DMS79 treated with DMSO at 0.1 percent for 48 hours (cell line): ENCODE data around the gene KRT37.

Source experiments
- DNase-seq: peaks from one replicate; lab custom pipeline; 2025; lab: John Stamatoyannopoulos, UW

KRT37 gene

GRCh38 chr17:41424111-41424635 lies at the start of gene KRT37:
KRT37 (minus strand) TSS chr17:41424585; CDS start chr17:41424523, 62 bp downstream.
- no peak for DNase-seq

- DNase-seq, result no peak
These were observed 44.0 kb upstream of the KRT37 start for GRCh38 chr17:41468346-41468745.

GRCh38 chr17:41467561-41467960 lies 43.2 kb upstream of the KRT37 start:
- DNase-seq, result no peak

GRCh38 chr17:41466988-41467387 lies 42.6 kb upstream of the KRT37 start, which contains the start of gene KRT32:
KRT32 (minus strand) TSS chr17:41467386; CDS start chr17:41467325, 61 bp downstream.
- no peak for DNase-seq

GRCh38 chr17:41464682-41465081 lies 40.3 kb upstream of the KRT37 start:
- peak; percentile 97 for DNase-seq

GRCh38 chr17:41464173-41464572 lies 39.8 kb upstream of the KRT37 start:
- DNase-seq, result no peak

- DNase-seq, result no peak
These were observed 39.4 kb upstream of the KRT37 start for GRCh38 chr17:41463746-41464145.

- DNase-seq, result no peak
These were observed 38.3 kb upstream of the KRT37 start for GRCh38 chr17:41462705-41463104.

GRCh38 chr17:41457676-41458075 lies 33.3 kb upstream of the KRT37 start:
- peak; percentile 95 for DNase-seq

- DNase-seq, result no peak
These were observed 31.8 kb upstream of the KRT37 start for GRCh38 chr17:41456204-41456603.

GRCh38 chr17:41455236-41455635 lies 30.9 kb upstream of the KRT37 start:
- no peak for DNase-seq

- DNase-seq, result no peak
These were observed 28.7 kb upstream of the KRT37 start for GRCh38 chr17:41453066-41453465.

GRCh38 chr17:41452281-41452680 lies 27.9 kb upstream of the KRT37 start:
- DNase-seq, result no peak

GRCh38 chr17:41451154-41451728 lies 26.9 kb upstream of the KRT37 start:
- no peak for DNase-seq

GRCh38 chr17:41449008-41449407 lies 24.6 kb upstream of the KRT37 start:
- no peak for DNase-seq

GRCh38 chr17:41448506-41448905 lies 24.1 kb upstream of the KRT37 start:
- no peak for DNase-seq

GRCh38 chr17:41446806-41447205 lies 22.4 kb upstream of the KRT37 start:
- no peak for DNase-seq

GRCh38 chr17:41444640-41445039 lies 20.3 kb upstream of the KRT37 start:
- no peak for DNase-seq

GRCh38 chr17:41444186-41444585 lies 19.8 kb upstream of the KRT37 start:
- DNase-seq, result no peak

- no peak for DNase-seq
These were observed 18.4 kb upstream of the KRT37 start for GRCh38 chr17:41442739-41443138.

GRCh38 chr17:41440531-41441033 lies 16.2 kb upstream of the KRT37 start, which contains the start of gene KRT38:
KRT38 (minus strand) TSS chr17:41440983; CDS start chr17:41440921, 62 bp downstream.
- no peak for DNase-seq

- no peak for DNase-seq
These were observed 15.0 kb upstream of the KRT37 start for GRCh38 chr17:41439375-41439774.

- DNase-seq, result no peak
These were observed 13.4 kb upstream of the KRT37 start for GRCh38 chr17:41437769-41438168.

- no peak for DNase-seq
These were observed 12.9 kb upstream of the KRT37 start for GRCh38 chr17:41437254-41437653.
